GM20431 (cell line): ENCODE measurements around the gene KRT6A.
"Not testable (repeated sequence)": the region's sequence is repeated elsewhere in the genome, so short reads cannot be mapped to it uniquely, and the experiment has no call there.

Source experiments
- in situ Hi-C: fragments of 300-500 bp; cut with MseI, MboI; formaldehyde crosslinking; loops from one replicate; pipeline ENCODE4 v1.15.0; 2020; ENCODE audit warnings: low sequenced_read_pairs; ENCODE audit not compliant: unreplicated experiment

The KRT6A gene

GRCh38 chr12:52508211-52508610 lies 15.2 kb upstream of the KRT6A start:
- in situ Hi-C loops, result no loop called here

- in situ Hi-C loops, result no loop called here
These were observed 14.0 kb upstream of the KRT6A start for GRCh38 chr12:52506858-52507715.

GRCh38 chr12:52502877-52503276 lies 9.8 kb upstream of the KRT6A start:
- in situ Hi-C loops, result no loop called here

GRCh38 chr12:52501490-52501889 lies 8.4 kb upstream of the KRT6A start:
- in situ Hi-C loops, result no loop called here

GRCh38 chr12:52500574-52500973 lies 7.5 kb upstream of the KRT6A start:
- in situ Hi-C loops, result not testable (repeated sequence)

- in situ Hi-C loops, result no loop called here
These were observed 6.9 kb upstream of the KRT6A start for GRCh38 chr12:52499806-52500560.

GRCh38 chr12:52498946-52499345 lies 5.9 kb upstream of the KRT6A start:
- in situ Hi-C loops, result no loop called here

- in situ Hi-C loops, result no loop called here
These were observed 4.9 kb upstream of the KRT6A start for GRCh38 chr12:52497975-52498374.

GRCh38 chr12:52496590-52497071 lies 3.6 kb upstream of the KRT6A start:
- in situ Hi-C loops, result no loop called here

GRCh38 chr12:52496054-52496453 lies 3.0 kb upstream of the KRT6A start:
- in situ Hi-C loops, result no loop called here

- in situ Hi-C loops, result no loop called here
These were observed 2.3 kb upstream of the KRT6A start for GRCh38 chr12:52495389-52495788.

GRCh38 chr12:52494518-52494917 lies 1.5 kb upstream of the KRT6A start:
- in situ Hi-C loops, result no loop called here

- in situ Hi-C loops, result no loop called here
These were observed 1.0 kb upstream of the KRT6A start for GRCh38 chr12:52494100-52494499.

GRCh38 chr12:52492405-52492804 lies 652 bp downstream of the KRT6A start:
- in situ Hi-C loops, result not testable (repeated sequence)

GRCh38 chr12:52491495-52491894 lies 1.6 kb downstream of the KRT6A start:
- in situ Hi-C loops, result not testable (repeated sequence)

- in situ Hi-C loops, result no loop called here
These were observed 4.3 kb downstream of the KRT6A start for GRCh38 chr12:52488736-52489135.

- in situ Hi-C loops, result not testable (repeated sequence)
These were observed 5.2 kb downstream of the KRT6A start for GRCh38 chr12:52487744-52488443.

- in situ Hi-C loops, result no loop called here
These were observed 5.8 kb downstream of the KRT6A start for GRCh38 chr12:52487211-52487610.

- in situ Hi-C loops, result no loop called here
These were observed 6.6 kb downstream of the KRT6A start for GRCh38 chr12:52486166-52487105.

GRCh38 chr12:52480073-52480472 lies 13.0 kb downstream of the KRT6A start:
- in situ Hi-C loops, result no loop called here
